IMR-90 (cell line): Measurements from ENCODE around the gene PAK6. TPM values are rescaled to one million over a fixed set of nuclear protein-coding genes. Genes with fewer than 3 reads are reported as not detected.

Source experiments
- ATAC-seq: fragments of 200-7000 bp; cut with Tn5 transposase; 2 replicates; pipeline ENCODE4 v1.9.1; 2020; ENCODE audit warnings: low read depth, mild to moderate bottlenecking, moderate library complexity
- BruUV-seq: library from RNA; stranded (reverse); fragments of 400-500 nt; replicated peaks from 2 replicates; lab custom pipeline; 2021; lab: Mats Ljungman, UMichigan
- CTCF ChIA-PET: fragments of 300-600 bp; formaldehyde crosslinking; extraction: SDS; loops from one replicate; lab custom pipeline; 2021; ENCODE audit warnings: antibody characterized with exemption; lab: Yijun Ruan, JAX
- POLR2A ChIA-PET: fragments of 300-600 bp; sonication (Branson Sonifier 250); formaldehyde crosslinking; loops from one replicate; lab custom pipeline; 2022; ENCODE audit warnings: antibody characterized with exemption; ENCODE audit not compliant: unreplicated experiment; lab: Charles Lee
- DNase-seq: peaks from one replicate; pipeline ENCODE4 v3.0.0; 2013
- H2AFZ ChIP-seq: replicated peaks from 2 replicates; pipeline ENCODE3; 2013; ENCODE audit warnings: low read length, mild to moderate bottlenecking; ENCODE audit not compliant: poor library complexity
- H2AK5ac ChIP-seq: 2 replicates; pipeline ENCODE4 v1.6.1; 2013; ENCODE audit warnings: low read depth, low read length, inconsistent platforms
- H2AK9ac ChIP-seq: replicated peaks from 2 replicates; pipeline ENCODE3; 2013; ENCODE audit warnings: mild to moderate bottlenecking, low read depth, low read length, moderate library complexity; ENCODE audit not compliant: poor library complexity
- H2BK120ac ChIP-seq: 2 replicates; pipeline ENCODE4 v1.6.1; 2013; ENCODE audit warnings: low read depth, low read length, inconsistent platforms
- H2BK15ac ChIP-seq: 3 replicates; pipeline ENCODE4 v1.6.1; 2013; ENCODE audit warnings: low read depth, low read length, inconsistent platforms
- H2BK20ac ChIP-seq: 2 replicates; pipeline ENCODE4 v1.6.1; 2013; ENCODE audit warnings: low read depth, mild to moderate bottlenecking, inconsistent platforms, low read length, moderate library complexity
- H2BK5ac ChIP-seq: 2 replicates; pipeline ENCODE4 v1.6.1; 2013; ENCODE audit warnings: mild to moderate bottlenecking, low read depth, low read length, inconsistent platforms; ENCODE audit not compliant: poor library complexity, severe bottlenecking
- H3K14ac ChIP-seq: replicated peaks from 2 replicates; pipeline ENCODE4 v1.6.1; 2013; ENCODE audit warnings: low read depth, low read length, inconsistent platforms
- H3K18ac ChIP-seq: 2 replicates; pipeline ENCODE4 v1.6.1; 2013; ENCODE audit warnings: low read depth, low read length, control low read depth
- H3K23ac ChIP-seq: 2 replicates; pipeline ENCODE4 v1.6.1; 2013; ENCODE audit warnings: low read depth, low read length, inconsistent platforms
- H3K27ac ChIP-seq: 2 replicates; pipeline ENCODE4 v1.5.1; 2013; ENCODE audit warnings: mild to moderate bottlenecking, control low read depth, low read length; ENCODE audit not compliant: insufficient read depth
- H3K27me3 ChIP-seq: 2 replicates; pipeline ENCODE4 v1.6.1; 2013; ENCODE audit warnings: low read length; ENCODE audit not compliant: control insufficient read depth, insufficient read depth
- H3K36me3 ChIP-seq: 2 replicates; pipeline ENCODE4 v1.6.1; 2013; ENCODE audit warnings: low read length, mixed read lengths; ENCODE audit not compliant: control insufficient read depth, insufficient read depth
- H3K4ac ChIP-seq: 2 replicates; pipeline ENCODE4 v1.6.1; 2013; ENCODE audit warnings: low read depth, low read length, inconsistent platforms
- H3K4me1 ChIP-seq: 2 replicates; pipeline ENCODE4 v1.6.1; 2013; ENCODE audit warnings: low read length, mixed read lengths; ENCODE audit not compliant: control insufficient read depth, insufficient read depth
- H3K4me2 ChIP-seq: 2 replicates; pipeline ENCODE4 v1.6.1; 2013; ENCODE audit warnings: low read depth, mild to moderate bottlenecking, control low read depth, low read length, moderate library complexity
- H3K4me3 ChIP-seq: 2 replicates; pipeline ENCODE4 v1.5.1; 2013; ENCODE audit warnings: low read depth, mild to moderate bottlenecking, control low read depth, low read length, moderate library complexity; ENCODE audit not compliant: insufficient read depth
- H3K56ac ChIP-seq: 2 replicates; pipeline ENCODE4 v1.6.1; 2013; ENCODE audit warnings: low read length, inconsistent platforms; ENCODE audit not compliant: insufficient read depth; ENCODE audit errors: extremely low read depth
- H3K79me1 ChIP-seq, 2 experiments: 2 replicates each; pipeline ENCODE4 v1.6.1; 2013; ENCODE audit warnings: low read length in 2 of 2, inconsistent platforms in 1 of 2, low read depth in 1 of 2
- H3K9ac ChIP-seq: 2 replicates; pipeline ENCODE4 v1.6.1; 2013; ENCODE audit warnings: low read depth, low read length, control low read depth
- H3K9me1 ChIP-seq: 2 replicates; pipeline ENCODE4 v1.6.1; 2013; ENCODE audit warnings: low read length, inconsistent platforms; ENCODE audit not compliant: insufficient read depth
- H3K9me3 ChIP-seq: 2 replicates; pipeline ENCODE4 v1.6.1; 2013; ENCODE audit warnings: low read length; ENCODE audit not compliant: control insufficient read depth, insufficient read depth
- H4K20me1 ChIP-seq: 2 replicates; pipeline ENCODE4 v1.6.1; 2013; ENCODE audit warnings: low read length, inconsistent platforms; ENCODE audit not compliant: insufficient read depth
- H4K5ac ChIP-seq: 2 replicates; pipeline ENCODE4 v1.6.1; 2013; ENCODE audit warnings: mild to moderate bottlenecking, low read depth, low read length, control low read depth
- H4K8ac ChIP-seq, 2 experiments: 2 replicates each; pipeline ENCODE4 v1.6.1; 2013; ENCODE audit warnings: low read depth in 2 of 2, low read length in 2 of 2, control low read depth in 1 of 2, inconsistent platforms in 1 of 2
- H4K91ac ChIP-seq: 2 replicates; pipeline ENCODE4 v1.6.1; 2013; ENCODE audit warnings: low read depth, low read length, inconsistent platforms; ENCODE audit not compliant: insufficient read depth
- CHD1 ChIP-seq: IDR thresholded peaks from 2 replicates; pipeline ENCODE4 v1.6.1; 2012; ENCODE audit warnings: low read depth, low read length, improper control_type of control experiment
- ELK1 ChIP-seq: fragments of 150-350 bp; IDR thresholded peaks from 2 replicates; pipeline ENCODE4 v1.6.1; 2016; ENCODE audit warnings: low read depth, mild to moderate bottlenecking, low read length, moderate library complexity, borderline replicate concordance
- RAD21 ChIP-seq: IDR thresholded peaks from 2 replicates; pipeline ENCODE4 v1.6.1; 2012; ENCODE audit warnings: low read length, improper control_type of control experiment
- RCOR1 ChIP-seq: IDR thresholded peaks from 2 replicates; pipeline ENCODE4 v1.6.1; 2012; ENCODE audit warnings: mild to moderate bottlenecking, low read length, improper control_type of control experiment; ENCODE audit not compliant: insufficient replicate concordance
- WGBS, 2 experiments: methylation state at CpG; one replicate each; pipeline versions ENCODE4 v1.1.5 to v1.1.7; 2013; ENCODE audit warnings: missing lambda C conversion rate in 2 of 2; ENCODE audit not compliant: insufficient read length in 1 of 2; ENCODE audit errors: extremely low coverage in 2 of 2; 5-methylcytosine and 5-hydroxymethylcytosine counted together
- dilution Hi-C: fragments of 300-500 bp; cut with HindIII; formaldehyde crosslinking; loops from one replicate; pipeline ENCODE4 v1.14.3; 2018; ENCODE audit warnings: low sequenced_read_pairs; ENCODE audit not compliant: unreplicated experiment
- in situ Hi-C: fragments of 300-500 bp; cut with MboI; formaldehyde crosslinking; loops from 3 replicates; pipeline ENCODE4 v1.14.3; 2019; ENCODE audit warnings: low sequenced_read_pairs, inconsistent platforms, mixed read lengths
- intact Hi-C: fragments of 100-400 bp; cut with micrococcal nuclease; formaldehyde crosslinking; loops from 2 replicates; pipeline ENCODE4 v1.10.0; 2022
- polyA plus RNA-seq, 3 experiments: library from polyadenylated mRNA; depleted of rRNA; stranded (reverse); fragments of >200 nt; gene quantifications; 2 replicates each; pipeline ENCODE4 v1.2.3, GENCODE V29; 2012; ENCODE audit warnings: low replicate concordance in 1 of 3
- total RNA-seq: library from RNA; depleted of rRNA; stranded (reverse); fragments of >200 nt; gene quantifications from 2 replicates; pipeline ENCODE4 v1.2.3, GENCODE V29; 2012

Gene PAK6
- total and polyA plus RNA-seq, 2 of the 4 experiments (the other 2 are of a cell fraction): 0.21 TPM; not detected in 1

DNA sequence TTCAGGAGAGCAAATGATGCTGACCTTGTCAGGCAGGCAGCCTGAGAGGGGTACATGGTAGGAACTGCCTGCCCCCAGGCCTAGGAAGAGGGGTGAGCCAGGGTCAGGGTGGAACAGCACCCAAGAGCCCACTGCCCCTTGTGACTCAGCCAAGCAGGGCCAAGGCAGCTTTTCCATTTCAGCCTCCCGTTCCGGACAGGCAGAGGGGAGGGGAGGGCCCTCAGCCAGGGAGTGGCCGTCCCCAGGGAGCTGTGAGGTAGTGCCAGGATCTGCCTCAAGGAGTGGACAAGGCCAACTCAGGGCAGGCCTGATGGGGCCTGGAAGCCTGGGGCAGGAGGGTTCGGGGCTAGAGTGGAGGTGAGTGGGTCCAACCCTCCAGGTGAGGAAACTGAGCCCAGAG lies 49.1 kb downstream of the PAK6 start:
- WGBS, 2 experiments: 80% methylated on average over 3 of the region's 4 CpGs; no CpG with 5 or more reads in 1 of the 2 experiments
- Histone ChIP-seq H3K14ac (no peak overlapping the region), H3K9me3 (no peaks in the 10 kb centered on the region), H3K4me3 (no peak overlapping the region), H4K20me1 (no peaks in the 10 kb centered on the region), H2BK5ac (no peak overlapping the region), H4K91ac (no peak overlapping the region), H3K36me3 (no peaks in the 10 kb centered on the region), H3K9ac (no peak overlapping the region), H4K8ac (no peak overlapping the region), H3K4me2 (no peak overlapping the region), H3K4me1 (peaks cover 5% of the 10 kb centered on the region), H2BK120ac (no peak overlapping the region), H3K9me1 (no peaks in the 10 kb centered on the region), H3K27me3 (peaks cover 57% of the 10 kb centered on the region), H3K18ac (no peak overlapping the region), H3K56ac (no peak overlapping the region), H2BK15ac (no peak overlapping the region), H3K79me1 (no peaks in the 10 kb centered on the region), H3K27ac (no peak overlapping the region), H2AK5ac (no peak overlapping the region), H2AFZ (no peak overlapping the region), H2AK9ac (no peak overlapping the region), H4K5ac (no peak overlapping the region), H2BK20ac (no peak overlapping the region), H3K23ac (no peak overlapping the region), H3K4ac (no peak overlapping the region)
- POLR2A ChIA-PET: no interaction called here
- CTCF ChIA-PET: no interaction called here
- DNase-seq (no peak), ATAC-seq (no peak)
- BruUV-seq: no TSS peak
- intact Hi-C loops: no loop called here
- no peak for TF ChIP-seq CHD1
- TF ChIP-seq RCOR1: no peak
- no peak for TF ChIP-seq RAD21
- no peak for TF ChIP-seq ELK1
- dilution Hi-C loops: no loop called here
- in situ Hi-C loops: no loop called here
